Subcutaneous adipose tissue (tissue), 4 donors: ENCODE results near the gene PPP2R2B. TPM values are rescaled to one million over a fixed set of nuclear protein-coding genes. Genes with fewer than 3 reads are reported as not detected.

Experiments
- CTCF ChIP-seq: fragments of 450-650 bp; IDR thresholded peaks from one replicate; pipeline ENCODE4 v1.5.1; 2016; ENCODE audit warnings: low read depth, mild to moderate bottlenecking, control low read depth, antibody characterized with exemption, moderate library complexity
- total RNA-seq, 4 donors: library from RNA; depleted of rRNA; stranded (reverse); fragments of >200 nt; gene quantifications; one replicate each; pipeline ENCODE4 v1.1.0, GENCODE V29; 2016

Gene PPP2R2B
- total RNA-seq, 4 donors from 2014 or later, result 0.34 to 0.66 TPM; not detected in 2

GRCh38 chr5:146813346-146814157 is 65.0 kb downstream of the PPP2R2B start:
- TF ChIP-seq CTCF, result no peak

- no peak for TF ChIP-seq CTCF
Measured at GRCh38 chr5:146805081-146805480, 73.5 kb downstream of the PPP2R2B start.

GRCh38 chr5:146802945-146803522 is 75.5 kb downstream of the PPP2R2B start:
- no peak for TF ChIP-seq CTCF

GRCh38 chr5:146799671-146800070 is 78.9 kb downstream of the PPP2R2B start:
- TF ChIP-seq CTCF, result no peak

GRCh38 chr5:146799231-146799630 is 79.3 kb downstream of the PPP2R2B start:
- TF ChIP-seq CTCF, result no peak

GRCh38 chr5:146797658-146798057 is 80.9 kb downstream of the PPP2R2B start:
- TF ChIP-seq CTCF, result no peak

GRCh38 chr5:146796911-146797310 is 81.6 kb downstream of the PPP2R2B start:
- TF ChIP-seq CTCF, result no peak
